ENCODE results near the gene DIAPH2. TPM values are rescaled to one million over a fixed set of nuclear protein-coding genes. Genes with fewer than 3 reads are reported as not detected.

DIAPH2 gene
- total RNA-seq, 6 experiments from 2014 or later, result 10.1 to 13.5 (median 11.6) TPM

DNA sequence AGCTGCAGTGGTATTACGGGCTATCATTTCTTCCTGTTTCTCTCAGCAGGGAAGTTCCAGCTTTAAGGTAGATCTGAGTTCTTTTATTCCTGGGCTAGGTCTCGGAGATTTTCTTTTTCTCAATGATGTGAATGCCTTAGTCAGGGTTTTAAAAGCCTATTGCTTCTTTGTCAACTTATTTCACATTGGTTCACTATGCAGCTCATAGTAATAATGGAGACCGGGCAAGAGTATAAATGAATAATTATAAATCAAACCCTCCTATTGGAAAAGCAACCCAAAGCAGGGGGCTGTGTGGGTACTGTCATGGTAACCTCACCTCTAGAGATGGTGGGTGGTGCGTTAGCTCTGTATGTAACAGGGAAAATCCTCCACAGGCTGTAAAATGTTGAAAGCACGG lies 762.7 kb downstream of the DIAPH2 start:
- Mint-ChIP-seq H3K36me3 (ENCODE audit: low read depth) (no peaks in the 10 kb centered on the region), H3K27ac (no peak overlapping the region), H3K27me3 (ENCODE audit: insufficient read depth) (no peaks in the 10 kb centered on the region), H3K4me1 (ENCODE audit: low read depth) (0 out of 2 replicates have a peak, but pooled peaks cover 8% of the 10 kb centered on the region), H3K9me3 (no peaks in the 10 kb centered on the region), H3K4me3 (no peak overlapping the region)
- no peak for DNase-seq
- TF ChIP-seq, protein P1, sequence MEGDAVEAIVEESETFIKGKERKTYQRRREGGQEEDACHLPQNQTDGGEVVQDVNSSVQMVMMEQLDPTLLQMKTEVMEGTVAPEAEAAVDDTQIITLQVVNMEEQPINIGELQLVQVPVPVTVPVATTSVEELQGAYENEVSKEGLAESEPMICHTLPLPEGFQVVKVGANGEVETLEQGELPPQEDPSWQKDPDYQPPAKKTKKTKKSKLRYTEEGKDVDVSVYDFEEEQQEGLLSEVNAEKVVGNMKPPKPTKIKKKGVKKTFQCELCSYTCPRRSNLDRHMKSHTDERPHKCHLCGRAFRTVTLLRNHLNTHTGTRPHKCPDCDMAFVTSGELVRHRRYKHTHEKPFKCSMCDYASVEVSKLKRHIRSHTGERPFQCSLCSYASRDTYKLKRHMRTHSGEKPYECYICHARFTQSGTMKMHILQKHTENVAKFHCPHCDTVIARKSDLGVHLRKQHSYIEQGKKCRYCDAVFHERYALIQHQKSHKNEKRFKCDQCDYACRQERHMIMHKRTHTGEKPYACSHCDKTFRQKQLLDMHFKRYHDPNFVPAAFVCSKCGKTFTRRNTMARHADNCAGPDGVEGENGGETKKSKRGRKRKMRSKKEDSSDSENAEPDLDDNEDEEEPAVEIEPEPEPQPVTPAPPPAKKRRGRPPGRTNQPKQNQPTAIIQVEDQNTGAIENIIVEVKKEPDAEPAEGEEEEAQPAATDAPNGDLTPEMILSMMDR (IDR thresholded peaks at IDR 0.05), result no peak

DNA sequence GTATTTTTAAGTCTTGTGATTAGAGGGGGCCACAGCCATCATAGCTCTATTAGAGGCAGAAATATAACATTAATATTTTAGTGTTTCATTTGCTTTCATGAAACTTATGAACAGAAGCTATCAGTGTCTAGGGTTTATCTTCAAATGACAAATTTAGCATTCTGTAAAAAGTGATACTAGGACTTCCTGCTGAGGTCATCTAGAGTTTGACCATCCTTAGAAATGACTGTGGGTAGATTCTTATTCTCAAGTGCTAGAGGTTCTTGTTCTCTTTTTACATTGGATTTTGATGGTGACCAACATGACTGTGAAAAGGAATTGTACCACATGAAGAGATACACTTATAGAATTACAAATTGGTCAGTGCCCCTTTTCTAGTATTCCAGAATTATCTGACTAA lies 767.6 kb downstream of the DIAPH2 start:
- no peaks in the 10 kb centered on the region for H3K36me3 Mint-ChIP-seq (ENCODE audit: low read depth)
- H3K27me3 Mint-ChIP-seq (ENCODE audit: insufficient read depth), result no peaks in the 10 kb centered on the region
- no peak overlapping the region for H3K4me3 Mint-ChIP-seq
- no peaks in the 10 kb centered on the region for H3K4me1 Mint-ChIP-seq (ENCODE audit: low read depth)
- no peaks in the 10 kb centered on the region for H3K9me3 Mint-ChIP-seq
- TF ChIP-seq, protein P1 (IDR thresholded peaks at IDR 0.05), result no peak
- no peak for DNase-seq
- H3K27ac Mint-ChIP-seq, result no peak overlapping the region

DNA sequence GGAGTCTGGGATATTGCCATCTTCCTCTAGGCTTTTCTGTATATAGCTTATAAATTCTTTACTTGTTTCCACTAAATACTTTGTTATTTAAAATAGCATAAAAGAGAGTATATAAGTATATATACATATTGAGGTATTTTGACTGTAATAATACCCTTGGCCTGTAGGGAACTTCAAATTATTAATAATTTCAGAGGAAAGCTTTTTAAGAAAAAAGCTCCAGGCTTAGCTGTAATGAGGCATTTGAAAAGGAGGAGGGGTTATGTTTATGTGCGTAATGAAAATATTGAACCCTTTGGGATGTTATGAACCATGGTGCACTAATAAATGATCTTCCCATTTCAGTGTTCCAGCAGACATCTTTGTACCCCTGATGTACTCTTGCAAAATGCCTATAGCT lies 777.1 kb downstream of the DIAPH2 start:
- no peak overlapping the region for H3K4me3 Mint-ChIP-seq
- DNase-seq, result no peak
- H3K27me3 Mint-ChIP-seq (ENCODE audit: insufficient read depth), result no peaks in the 10 kb centered on the region
- no peak overlapping the region for H3K27ac Mint-ChIP-seq
- no peaks in the 10 kb centered on the region for H3K36me3 Mint-ChIP-seq (ENCODE audit: low read depth)
- H3K4me1 Mint-ChIP-seq (ENCODE audit: low read depth), result peaks cover 7% of the 10 kb centered on the region; the same call in 1 of the 2 replicates
- TF ChIP-seq, protein P1 (IDR thresholded peaks at IDR 0.05), result no peak; the same call in none of the 2 replicates
- no peaks in the 10 kb centered on the region for H3K9me3 Mint-ChIP-seq

DNA sequence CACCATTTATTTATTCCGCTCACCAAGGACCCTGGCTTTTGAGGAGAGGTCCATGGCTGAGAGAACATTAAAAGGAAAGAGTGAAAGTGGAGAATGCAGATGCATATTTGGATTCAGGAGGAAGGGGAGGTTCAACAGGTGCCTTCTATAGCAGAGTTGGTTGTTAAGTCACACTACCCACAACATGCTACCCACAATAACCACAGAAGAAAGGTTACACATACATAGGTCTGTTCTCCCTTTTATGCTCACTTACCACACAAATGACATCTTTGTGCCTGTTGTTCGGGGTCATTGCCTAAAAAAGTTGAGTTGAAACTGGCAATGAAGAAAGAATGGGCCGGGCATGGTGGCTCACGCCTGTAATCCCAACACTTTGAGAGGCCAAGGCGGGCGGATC lies 786.4 kb downstream of the DIAPH2 start:
- H3K36me3 Mint-ChIP-seq (ENCODE audit: low read depth), result no peaks in the 10 kb centered on the region
- H3K4me3 Mint-ChIP-seq, result no peak overlapping the region
- H3K9me3 Mint-ChIP-seq, result no peaks in the 10 kb centered on the region
- no peak overlapping the region for H3K27ac Mint-ChIP-seq
- peaks cover 8% of the 10 kb centered on the region for H3K4me1 Mint-ChIP-seq (ENCODE audit: low read depth)
- TF ChIP-seq, protein P1 (IDR thresholded peaks at IDR 0.05), result no peak
- H3K27me3 Mint-ChIP-seq (ENCODE audit: insufficient read depth), result no peaks in the 10 kb centered on the region
- DNase-seq, result no peak

DNA sequence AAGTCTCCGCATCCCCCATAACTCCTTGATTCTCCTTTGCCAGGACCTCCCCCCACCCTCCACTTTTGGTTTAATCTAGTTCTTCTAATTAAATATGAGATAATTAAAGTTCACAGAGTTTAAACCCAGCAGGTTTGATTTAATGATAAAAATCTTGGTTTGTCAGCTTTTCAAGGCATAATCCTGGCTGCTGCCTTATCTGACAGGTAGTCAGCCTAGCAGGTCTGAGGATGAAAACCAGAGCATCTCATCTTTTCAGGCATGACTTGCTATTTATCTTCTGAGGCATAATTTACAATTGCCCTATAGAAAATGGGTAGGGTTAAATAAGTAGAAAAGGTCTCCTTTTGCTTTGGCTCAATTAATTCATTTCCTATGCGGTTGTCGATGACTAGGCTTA lies 790.3 kb downstream of the DIAPH2 start:
- no peak overlapping the region for H3K4me3 Mint-ChIP-seq
- TF ChIP-seq, protein P1 (IDR thresholded peaks at IDR 0.05), result no peak
- H3K27ac Mint-ChIP-seq, result no peak overlapping the region
- H3K27me3 Mint-ChIP-seq (ENCODE audit: insufficient read depth), result no peaks in the 10 kb centered on the region
- H3K36me3 Mint-ChIP-seq (ENCODE audit: low read depth), result no peaks in the 10 kb centered on the region
- no peaks in the 10 kb centered on the region for H3K9me3 Mint-ChIP-seq
- DNase-seq, result no peak
- H3K4me1 Mint-ChIP-seq (ENCODE audit: low read depth), result peaks cover 5% of the 10 kb centered on the region; the same call in 1 of the 2 replicates
